CD1c-positive myeloid dendritic cell (primary cell): ENCODE data around the gene PAF1.

Experiments used
- DNase-seq: peaks from one replicate; pipeline ENCODE4 v3.0.0-alpha.2; 2016; ENCODE audit errors: extremely low spot score

The PAF1 gene

GRCh38 chr19:39390751-39391437, at the start of gene PAF1, which contains the start of gene MED29:
Gene PAF1 (minus strand): TSS chr19:39391106. CDS start chr19:39390864, 242 bp downstream.
Gene MED29 (plus strand): TSS chr19:39391378. CDS start chr19:39391423, 45 bp downstream.
- DNase-seq = peak; percentile 99

- DNase-seq = no peak
Observed at GRCh38 chr19:39438270-39438934, 47.5 kb upstream of the PAF1 start.

- DNase-seq = no peak
Observed at GRCh38 chr19:39436350-39436716, 45.4 kb upstream of the PAF1 start.

GRCh38 chr19:39435499-39436349, 44.8 kb upstream of the PAF1 start, which contains the start of gene RPS16:
Gene RPS16 (minus strand): TSS chr19:39435949. CDS start chr19:39435895, 54 bp downstream.
- peak; percentile 100 for DNase-seq

- DNase-seq = no peak
Observed at GRCh38 chr19:39434123-39435076, 43.5 kb upstream of the PAF1 start.

GRCh38 chr19:39433480-39434079, 42.7 kb upstream of the PAF1 start:
- DNase-seq = no peak

- no peak for DNase-seq
Observed at GRCh38 chr19:39432677-39433025, 41.7 kb upstream of the PAF1 start.

GRCh38 chr19:39430675-39431593, 40.0 kb upstream of the PAF1 start:
- DNase-seq = peak; percentile 95

- no peak for DNase-seq
Observed at GRCh38 chr19:39428283-39429112, 37.6 kb upstream of the PAF1 start.

GRCh38 chr19:39427707-39428106, 36.8 kb upstream of the PAF1 start:
- DNase-seq = no peak

- DNase-seq = no peak
Observed at GRCh38 chr19:39426170-39426569, 35.3 kb upstream of the PAF1 start.

- no peak for DNase-seq
Observed at GRCh38 chr19:39425744-39426143, 34.8 kb upstream of the PAF1 start.

GRCh38 chr19:39424934-39425333, 34.0 kb upstream of the PAF1 start:
- no peak for DNase-seq

GRCh38 chr19:39423258-39424086, 32.6 kb upstream of the PAF1 start:
- DNase-seq = no peak

GRCh38 chr19:39422020-39422419, 31.1 kb upstream of the PAF1 start:
- DNase-seq = no peak

GRCh38 chr19:39420769-39421168, 29.9 kb upstream of the PAF1 start:
- DNase-seq = no peak

GRCh38 chr19:39419003-39419402, 28.1 kb upstream of the PAF1 start:
- no peak for DNase-seq
